ENCODE results near the gene MYO15A.

Gene MYO15A

DNA sequence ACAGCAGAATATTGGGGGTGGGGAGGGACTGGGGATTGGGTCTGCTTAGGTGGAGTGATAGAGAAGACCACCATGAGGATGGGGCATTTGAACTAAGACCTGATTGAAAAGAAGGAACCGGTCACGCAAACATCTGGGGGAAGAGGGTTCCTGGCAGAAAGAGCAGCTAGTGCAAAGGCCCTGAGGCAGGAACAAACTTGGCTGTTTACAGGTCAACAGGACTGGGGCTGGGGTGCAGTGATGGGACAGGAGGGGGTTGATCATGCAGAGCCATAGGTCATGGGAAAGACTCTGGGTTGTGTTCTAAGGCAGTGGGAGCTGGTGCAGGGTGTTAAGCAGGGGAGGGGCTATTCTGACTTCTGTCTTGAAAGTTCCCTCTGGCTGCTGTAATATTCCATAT lies 18.9 kb upstream of the MYO15A start:
- TF ChIP-seq TAF1 (IDR thresholded peaks at IDR 0.05; ENCODE audit: borderline replicate concordance, insufficient read depth, low read length) = no peak
- no peak for TF ChIP-seq POLR2AphosphoS5 (IDR thresholded peaks at IDR 0.05; ENCODE audit: low read depth, low read length)
- no peak for TF ChIP-seq FOXP2 (optimal IDR thresholded peaks at IDR 0.05; ENCODE audit: borderline replicate concordance, extremely low read depth, extremely low read length, insufficient read depth)
- TF ChIP-seq, protein P1, sequence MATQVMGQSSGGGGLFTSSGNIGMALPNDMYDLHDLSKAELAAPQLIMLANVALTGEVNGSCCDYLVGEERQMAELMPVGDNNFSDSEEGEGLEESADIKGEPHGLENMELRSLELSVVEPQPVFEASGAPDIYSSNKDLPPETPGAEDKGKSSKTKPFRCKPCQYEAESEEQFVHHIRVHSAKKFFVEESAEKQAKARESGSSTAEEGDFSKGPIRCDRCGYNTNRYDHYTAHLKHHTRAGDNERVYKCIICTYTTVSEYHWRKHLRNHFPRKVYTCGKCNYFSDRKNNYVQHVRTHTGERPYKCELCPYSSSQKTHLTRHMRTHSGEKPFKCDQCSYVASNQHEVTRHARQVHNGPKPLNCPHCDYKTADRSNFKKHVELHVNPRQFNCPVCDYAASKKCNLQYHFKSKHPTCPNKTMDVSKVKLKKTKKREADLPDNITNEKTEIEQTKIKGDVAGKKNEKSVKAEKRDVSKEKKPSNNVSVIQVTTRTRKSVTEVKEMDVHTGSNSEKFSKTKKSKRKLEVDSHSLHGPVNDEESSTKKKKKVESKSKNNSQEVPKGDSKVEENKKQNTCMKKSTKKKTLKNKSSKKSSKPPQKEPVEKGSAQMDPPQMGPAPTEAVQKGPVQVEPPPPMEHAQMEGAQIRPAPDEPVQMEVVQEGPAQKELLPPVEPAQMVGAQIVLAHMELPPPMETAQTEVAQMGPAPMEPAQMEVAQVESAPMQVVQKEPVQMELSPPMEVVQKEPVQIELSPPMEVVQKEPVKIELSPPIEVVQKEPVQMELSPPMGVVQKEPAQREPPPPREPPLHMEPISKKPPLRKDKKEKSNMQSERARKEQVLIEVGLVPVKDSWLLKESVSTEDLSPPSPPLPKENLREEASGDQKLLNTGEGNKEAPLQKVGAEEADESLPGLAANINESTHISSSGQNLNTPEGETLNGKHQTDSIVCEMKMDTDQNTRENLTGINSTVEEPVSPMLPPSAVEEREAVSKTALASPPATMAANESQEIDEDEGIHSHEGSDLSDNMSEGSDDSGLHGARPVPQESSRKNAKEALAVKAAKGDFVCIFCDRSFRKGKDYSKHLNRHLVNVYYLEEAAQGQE (IDR thresholded peaks at IDR 0.05; ENCODE audit: insufficient read depth in 1 of 2, low read depth in 2 of 2, low read length in 2 of 2) = no peak
- no peak for TF ChIP-seq SIN3A (IDR thresholded peaks at IDR 0.05; ENCODE audit: borderline replicate concordance, insufficient read depth, low read length)

DNA sequence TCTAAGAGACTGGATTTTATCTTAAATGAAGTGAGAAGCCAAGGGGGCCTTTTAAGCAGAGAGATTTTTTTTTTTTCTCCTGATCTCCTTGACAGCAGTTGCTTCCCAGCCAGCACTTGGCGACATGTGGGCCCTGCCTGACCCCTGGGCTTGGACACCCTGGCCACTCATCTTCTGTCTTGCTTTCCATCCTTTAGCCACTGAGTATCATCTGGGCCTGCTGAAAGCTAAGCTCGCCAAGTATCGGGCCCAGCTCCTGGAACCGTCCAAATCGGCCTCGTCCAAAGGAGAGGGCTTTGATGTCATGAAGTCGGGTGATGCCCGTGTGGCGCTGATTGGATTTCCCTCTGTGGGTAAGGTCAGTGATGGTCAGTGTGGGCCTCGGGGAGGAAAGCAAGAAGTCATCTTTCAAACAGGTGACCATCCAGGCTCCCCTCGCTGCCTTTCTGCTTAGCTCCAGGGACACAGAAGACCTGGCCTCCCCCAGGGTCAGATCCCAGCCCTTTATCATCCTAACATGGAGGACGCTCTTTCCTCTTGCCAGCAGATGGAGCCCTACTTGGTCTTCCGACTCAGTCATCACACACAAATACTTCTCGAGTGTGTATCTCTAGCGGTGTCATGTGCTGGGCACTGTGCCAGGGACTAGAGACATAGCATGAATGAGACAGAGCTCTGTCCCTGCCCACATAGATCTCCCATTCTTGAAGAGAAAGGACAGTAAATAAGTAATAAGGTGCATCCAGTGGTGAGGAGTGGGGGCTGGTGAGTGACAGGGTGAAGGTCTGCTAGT lies 14.7 kb upstream of the MYO15A start:
- TF ChIP-seq TAF1 (IDR thresholded peaks at IDR 0.05; ENCODE audit: borderline replicate concordance, insufficient read depth, low read length) (no peak), POLR2AphosphoS5 (IDR thresholded peaks at IDR 0.05; ENCODE audit: low read depth, low read length) (no peak), FOXP2 (optimal IDR thresholded peaks at IDR 0.05; ENCODE audit: borderline replicate concordance, extremely low read depth, extremely low read length, insufficient read depth) (no peak), SIN3A (IDR thresholded peaks at IDR 0.05; ENCODE audit: borderline replicate concordance, insufficient read depth, low read length) (no peak)
- TF ChIP-seq, protein P1 (IDR thresholded peaks at IDR 0.05; ENCODE audit: insufficient read depth in 1 of 2, low read depth in 2 of 2, low read length in 2 of 2) = no peak

DNA sequence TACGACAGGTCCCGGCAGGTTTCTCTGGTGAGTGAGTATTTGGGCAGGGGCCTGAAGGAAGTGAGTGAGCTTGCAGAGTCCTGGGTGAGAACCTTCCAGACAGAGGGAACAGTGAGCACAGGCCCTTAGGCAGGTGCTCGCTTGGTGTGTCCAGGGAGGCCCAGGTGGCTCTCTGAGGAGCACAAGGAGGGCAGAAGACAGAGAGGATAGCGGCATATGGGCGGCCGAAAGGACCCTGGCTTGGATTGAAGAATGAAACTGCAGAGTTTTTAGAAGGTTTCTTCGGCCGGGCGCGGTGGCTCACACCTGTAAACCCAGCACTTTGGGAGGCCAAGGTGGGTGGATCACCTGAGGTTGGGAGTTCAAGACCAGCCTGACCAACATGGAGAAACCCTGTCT lies 14.1 kb upstream of the MYO15A start:
- no peak for TF ChIP-seq SIN3A (IDR thresholded peaks at IDR 0.05; ENCODE audit: borderline replicate concordance, insufficient read depth, low read length)
- no peak for TF ChIP-seq FOXP2 (optimal IDR thresholded peaks at IDR 0.05; ENCODE audit: borderline replicate concordance, extremely low read depth, extremely low read length, insufficient read depth)
- no peak for TF ChIP-seq TAF1 (IDR thresholded peaks at IDR 0.05; ENCODE audit: borderline replicate concordance, insufficient read depth, low read length)
- TF ChIP-seq POLR2AphosphoS5 (IDR thresholded peaks at IDR 0.05; ENCODE audit: low read depth, low read length) = no peak
- TF ChIP-seq, protein P1 (IDR thresholded peaks at IDR 0.05; ENCODE audit: insufficient read depth in 1 of 2, low read depth in 2 of 2, low read length in 2 of 2) = no peak

DNA sequence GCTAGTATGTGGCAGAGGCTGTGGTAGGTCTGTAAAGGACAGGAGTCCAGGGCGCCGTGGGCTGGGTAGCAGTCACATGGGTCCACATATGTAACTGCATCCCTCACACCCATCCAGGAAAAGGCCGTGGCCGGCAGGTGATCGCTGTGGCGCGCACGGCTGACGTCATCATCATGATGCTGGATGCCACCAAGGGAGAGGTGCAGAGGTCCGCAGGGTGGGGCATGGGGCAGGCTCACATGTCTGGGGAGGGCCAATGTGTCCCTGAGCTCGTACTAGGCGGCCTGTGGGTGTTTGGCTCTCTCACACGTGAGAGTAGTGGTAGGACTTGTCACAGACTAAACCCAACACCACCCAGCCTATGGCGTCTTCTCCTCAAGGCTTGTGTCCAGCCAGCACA lies 9.0 kb upstream of the MYO15A start:
- TF ChIP-seq POLR2AphosphoS5 (IDR thresholded peaks at IDR 0.05; ENCODE audit: low read depth, low read length) (no peak), TAF1 (IDR thresholded peaks at IDR 0.05; ENCODE audit: borderline replicate concordance, insufficient read depth, low read length) (no peak), SIN3A (IDR thresholded peaks at IDR 0.05; ENCODE audit: borderline replicate concordance, insufficient read depth, low read length) (no peak), FOXP2 (optimal IDR thresholded peaks at IDR 0.05; ENCODE audit: borderline replicate concordance, extremely low read depth, extremely low read length, insufficient read depth) (no peak)
- TF ChIP-seq, protein P1 (IDR thresholded peaks at IDR 0.05; ENCODE audit: insufficient read depth in 1 of 2, low read depth in 2 of 2, low read length in 2 of 2) = no peak

Data from PFSK-1 (cell line).